HPDE6-E6E7 (cell line): ENCODE results near the gene SUMO3.
A peak's percentile ranks its signal among the peaks of the same experiment; 100 is the strongest.
"Not testable (repeated sequence)": the region's sequence is repeated elsewhere in the genome, so short reads cannot be mapped to it uniquely, and the experiment has no call there.

Source experiments
- DNase-seq: peaks from one replicate; pipeline ENCODE4 v3.0.0; 2011; ENCODE audit warnings: missing footprints; ENCODE audit errors: extremely low spot score

SUMO3 gene

GRCh38 chr21:44846485-44847260, 28.8 kb upstream of the SUMO3 start:
- no peak for DNase-seq

- no peak for DNase-seq
Observed at GRCh38 chr21:44846224-44846484, 28.3 kb upstream of the SUMO3 start.

- peak; percentile 54 for DNase-seq
Observed at GRCh38 chr21:44845418-44846223, 27.8 kb upstream of the SUMO3 start.

GRCh38 chr21:44844256-44844655, 26.4 kb upstream of the SUMO3 start:
- no peak for DNase-seq

- DNase-seq: no peak
Observed at GRCh38 chr21:44842721-44843445, 25.0 kb upstream of the SUMO3 start.

GRCh38 chr21:44842087-44842486, 24.2 kb upstream of the SUMO3 start:
- no peak for DNase-seq

- DNase-seq: no peak
Observed at GRCh38 chr21:44840771-44841170, 22.9 kb upstream of the SUMO3 start.

- no peak for DNase-seq
Observed at GRCh38 chr21:44838951-44839350, 21.1 kb upstream of the SUMO3 start.

- no peak for DNase-seq
Observed at GRCh38 chr21:44838039-44838895, 20.4 kb upstream of the SUMO3 start.

GRCh38 chr21:44837537-44837936, 19.7 kb upstream of the SUMO3 start:
- no peak for DNase-seq

- DNase-seq: no peak
Observed at GRCh38 chr21:44836666-44837471, 19.0 kb upstream of the SUMO3 start.

- DNase-seq: no peak
Observed at GRCh38 chr21:44836349-44836665, 18.4 kb upstream of the SUMO3 start.

GRCh38 chr21:44835647-44835973, 17.7 kb upstream of the SUMO3 start:
- no peak for DNase-seq

- DNase-seq: no peak
Observed at GRCh38 chr21:44834951-44835646, 17.2 kb upstream of the SUMO3 start.

- DNase-seq: no peak
Observed at GRCh38 chr21:44834231-44834950, 16.5 kb upstream of the SUMO3 start.

- no peak for DNase-seq
Observed at GRCh38 chr21:44833663-44834062, 15.8 kb upstream of the SUMO3 start.

GRCh38 chr21:44832516-44833255, 14.8 kb upstream of the SUMO3 start:
- not testable (repeated sequence) for DNase-seq

GRCh38 chr21:44831227-44831860, 13.5 kb upstream of the SUMO3 start:
- no peak for DNase-seq
